Measurements from ENCODE around the gene STK33. TPM values are rescaled to one million over a fixed set of nuclear protein-coding genes. Genes with fewer than 3 reads are reported as not detected.

Gene STK33
- total and polyA plus RNA-seq, 2 of the 13 experiments (the other 11 are each of a cell fraction or from before 2014, with no cell fraction given), result 2.7 to 12.6 TPM

GRCh38 chr11:8512547-8512946 is 81.5 kb downstream of the STK33 start:
- in situ Hi-C loops (cut with HindIII; ENCODE audit: extremely low pct_ligation_motif_present, low pct_unique_long_range_greater_than_20kb) (no loop called here), intact Hi-C loops (cut with micrococcal nuclease; ENCODE audit: unreplicated experiment) (no loop called here)
- Histone ChIP-seq H4K20me1 (ENCODE audit: insufficient read depth, low read length) (no peaks in the 10 kb centered on the region), H2AFZ (ENCODE audit: low read length) (no peak overlapping the region), H3K4me1 (ENCODE audit: insufficient read depth, low read length) (no peaks in the 10 kb centered on the region), H3K9me3 (ENCODE audit: low read length) (peaks cover 6% of the 10 kb centered on the region), H3K4me3 (replicated peaks in 1 of 3; ENCODE audit: insufficient read depth in 1 of 3, low read depth in 2 of 3, low read length in 3 of 3) (no peak overlapping the region), H3K27ac (ENCODE audit: extremely low read length, insufficient read depth, low read length) (no peak overlapping the region), H3K79me2 (ENCODE audit: insufficient read depth, low read length) (no peaks in the 10 kb centered on the region), H3K27me3 (ENCODE audit: control insufficient read depth in 1 of 2, insufficient read depth in 2 of 2, low read length in 2 of 2) (no peaks in the 10 kb centered on the region), H3K9ac (ENCODE audit: insufficient read depth, low read depth, low read length) (no peak overlapping the region), H3K36me3 (replicated peaks in 1 of 2; ENCODE audit: control insufficient read depth in 1 of 2, insufficient read depth in 2 of 2, low read length in 2 of 2) (no peaks in the 10 kb centered on the region), H3K4me2 (ENCODE audit: low read depth, low read length) (no peak overlapping the region)
- 49% methylated on average over 2 of the region's 2 CpGs for WGBS (ENCODE audit: low lambda C conversion rate)
- ChIA-PET POLR2A (no interaction called here), CTCF (ENCODE audit: low intra/inter-chr PET ratio, low total read pairs) (no interaction called here)
- DNase-seq (ENCODE audit: low spot score), result no peak
- ATAC-seq, result no peak
- no peak for FAIRE-seq
- TF ChIP-seq LRRFIP1 (CRISPR knock-in tag; conservative IDR thresholded peaks at IDR 0.05) (no peak), KLF11 (CRISPR knock-in tag; IDR thresholded peaks at IDR 0.05) (no peak), MAFF (IDR thresholded peaks at IDR 0.05; ENCODE audit: low read depth, low read length) (peak; percentile 45), MAFK (conservative IDR thresholded peaks at IDR 0.05 in 1 of 2, IDR thresholded peaks at IDR 0.05 in 1 of 2; ENCODE audit: low read length in 2 of 2) (peak in 1 of 2 experiments; percentile 21; a peak in 2 of 4 replicates), ZNF644 (CRISPR knock-in tag; IDR thresholded peaks at IDR 0.05; ENCODE audit: low read depth) (no peak)
- no TSS peak for BruUV-seq (replicated peaks)

GRCh38 chr11:8503910-8504364 is 90.1 kb downstream of the STK33 start:
- H3K27ac ChIP-seq (ENCODE audit: extremely low read length, insufficient read depth, low read length), result no peak overlapping the region
- ChIA-PET POLR2A (no interaction called here), CTCF (ENCODE audit: low intra/inter-chr PET ratio, low total read pairs) (no interaction called here)
- no peaks in the 10 kb centered on the region for H4K20me1 ChIP-seq (ENCODE audit: insufficient read depth, low read length)
- H2AFZ ChIP-seq (ENCODE audit: low read length), result no peak overlapping the region
- no peak overlapping the region for H3K4me3 ChIP-seq (replicated peaks in 1 of 3; ENCODE audit: insufficient read depth in 1 of 3, low read depth in 2 of 3, low read length in 3 of 3)
- peaks cover 8% of the 10 kb centered on the region; the same call in 1 of the 2 replicates for H3K4me1 ChIP-seq (ENCODE audit: insufficient read depth, low read length)
- no peak overlapping the region for H3K4me2 ChIP-seq (ENCODE audit: low read depth, low read length)
- WGBS (ENCODE audit: low lambda C conversion rate), result 29% methylated on average over 1 of the region's 1 CpG
- FAIRE-seq (peak; percentile 12), ATAC-seq (peak; percentile 89), DNase-seq (ENCODE audit: low spot score) (peak; percentile 71)
- no peaks in the 10 kb centered on the region for H3K27me3 ChIP-seq (ENCODE audit: control insufficient read depth in 1 of 2, insufficient read depth in 2 of 2, low read length in 2 of 2)
- H3K79me2 ChIP-seq (ENCODE audit: insufficient read depth, low read length), result no peaks in the 10 kb centered on the region
- no TSS peak for BruUV-seq (replicated peaks)
- in situ Hi-C loops (cut with HindIII; ENCODE audit: extremely low pct_ligation_motif_present, low pct_unique_long_range_greater_than_20kb), result no loop called here
- H3K9me3 ChIP-seq (ENCODE audit: low read length), result no peaks in the 10 kb centered on the region
- intact Hi-C loops (cut with micrococcal nuclease; ENCODE audit: unreplicated experiment), result no loop called here
- H3K9ac ChIP-seq (ENCODE audit: insufficient read depth, low read depth, low read length), result no peak overlapping the region
- no peaks in the 10 kb centered on the region for H3K36me3 ChIP-seq (replicated peaks in 1 of 2; ENCODE audit: control insufficient read depth in 1 of 2, insufficient read depth in 2 of 2, low read length in 2 of 2)
- no peak for TF ChIP-seq ZNF776 (CRISPR knock-in tag; IDR thresholded peaks at IDR 0.05)
- no peak for TF ChIP-seq RFXAP (CRISPR knock-in tag; IDR thresholded peaks at IDR 0.05; ENCODE audit: borderline replicate concordance)
- peak; percentile 52; the same call in 1 of the 2 replicates for TF ChIP-seq RBAK (CRISPR knock-in tag; IDR thresholded peaks at IDR 0.05)
- no peak for TF ChIP-seq ZNF75D (CRISPR knock-in tag; IDR thresholded peaks at IDR 0.05; ENCODE audit: borderline replicate concordance)
- peak; percentile 54 for TF ChIP-seq SAP130 (CRISPR knock-in tag; IDR thresholded peaks at IDR 0.05; ENCODE audit: low read depth)
- no peak for TF ChIP-seq ZNF709 (CRISPR knock-in tag; IDR thresholded peaks at IDR 0.05)
- TF ChIP-seq ZNF607 (CRISPR knock-in tag; IDR thresholded peaks at IDR 0.05; ENCODE audit: borderline replicate concordance), result no peak
- TF ChIP-seq PHF5A (CRISPR knock-in tag; IDR thresholded peaks at IDR 0.05; ENCODE audit: low read depth, unreplicated experiment), result no peak
- TF ChIP-seq HNRNPK (IDR thresholded peaks at IDR 0.05; ENCODE audit: low read depth, low read length, poor library complexity, severe bottlenecking), result no peak
- TF ChIP-seq ZNF891 (CRISPR knock-in tag; IDR thresholded peaks at IDR 0.05), result no peak
